Natural killer cell (primary cell): ENCODE data around the gene ZNF79. TPM values are rescaled to one million over a fixed set of nuclear protein-coding genes. Genes with fewer than 3 reads are reported as not detected.

Experiments
- ATAC-seq, 3 donors: fragments of 150-1000 bp in 2 of 3; fragments of 200-7000 bp in 1 of 3; cut with Tn5 transposase; 1 replicate in 1 of 3; 2 replicates in 2 of 3; pipeline ENCODE4 v1.10.0; 2021; ENCODE audit warnings: mild to moderate bottlenecking in 2 of 3, moderate library complexity in 2 of 3
- DNase-seq, 2 donors: peaks; one replicate each; pipeline versions ENCODE4 v3.0.0 to v3.0.0-alpha.2; 2013 to 2021; ENCODE audit warnings: mixed read lengths in 1 of 2
- H3K27ac ChIP-seq: one replicate; pipeline ENCODE4 v1.5.1; 2013; ENCODE audit warnings: mild to moderate bottlenecking, low read length
- H3K27me3 ChIP-seq: one replicate; pipeline ENCODE4 v1.6.1; 2013; ENCODE audit warnings: low read length; ENCODE audit not compliant: control insufficient read depth, insufficient read depth
- H3K36me3 ChIP-seq: one replicate; pipeline ENCODE4 v1.6.1; 2013; ENCODE audit warnings: low read length; ENCODE audit not compliant: control insufficient read depth, insufficient read depth
- H3K4me1 ChIP-seq: one replicate; pipeline ENCODE4 v1.6.1; 2013; ENCODE audit warnings: low read length; ENCODE audit not compliant: control insufficient read depth, insufficient read depth
- H3K4me3 ChIP-seq: one replicate; pipeline ENCODE4 v1.5.1; 2013; ENCODE audit warnings: low read length
- H3K9me3 ChIP-seq: one replicate; pipeline ENCODE4 v1.6.1; 2013; ENCODE audit warnings: low read length; ENCODE audit not compliant: control insufficient read depth, insufficient read depth
- H3K27ac Mint-ChIP-seq, 2 donors: one replicate each; pipeline ENCODE4 v1.8.0; 2022; ENCODE audit warnings: mild to moderate bottlenecking in 2 of 2, mixed read lengths in 2 of 2, moderate library complexity in 1 of 2
- H3K27me3 Mint-ChIP-seq, 2 donors: one replicate each; pipeline ENCODE4 v1.8.0; 2022; ENCODE audit warnings: low read depth in 2 of 2, mixed read lengths in 2 of 2
- H3K36me3 Mint-ChIP-seq: one replicate; pipeline ENCODE4 v1.8.0; 2022; ENCODE audit warnings: mixed read lengths
- H3K4me1 Mint-ChIP-seq, 2 donors: one replicate each; pipeline ENCODE4 v1.8.0; 2022; ENCODE audit warnings: mixed read lengths in 2 of 2
- H3K4me3 Mint-ChIP-seq: one replicate; pipeline ENCODE4 v1.8.0; 2022; ENCODE audit warnings: mild to moderate bottlenecking, moderate library complexity, mixed read lengths
- H3K9me3 Mint-ChIP-seq, 2 donors: one replicate each; pipeline ENCODE4 v1.8.0; 2022; ENCODE audit warnings: mixed read lengths in 2 of 2
- CTCF ChIP-seq: fragments of 200-600 bp; IDR thresholded peaks from one replicate; pipeline ENCODE4 v1.8.0; 2022; ENCODE audit warnings: antibody characterized with exemption
- WGBS: methylation state at CpG from one replicate; pipeline ENCODE4 v1.1.7; 2013; ENCODE audit warnings: missing lambda C conversion rate; ENCODE audit not compliant: insufficient coverage; 5-methylcytosine and 5-hydroxymethylcytosine counted together
- intact Hi-C: fragments of 100-400 bp; cut with micrococcal nuclease; formaldehyde crosslinking; loops from one replicate; pipeline ENCODE4 v1.14.2; 2022
- total RNA-seq, 4 donors: library from RNA; stranded (reverse); fragments of 120-200 nt in 1 of 4; gene quantifications; one replicate each; pipeline versions ENCODE4 v1.2.3 to v1.2.4, GENCODE V29; 2013 to 2022

ZNF79 gene
- total RNA-seq, 3 donors from 2014 or later (not counting 1 experiment from before 2014, with no cell fraction given), result 13.8 to 16.1 (median 14.2) TPM

DNA sequence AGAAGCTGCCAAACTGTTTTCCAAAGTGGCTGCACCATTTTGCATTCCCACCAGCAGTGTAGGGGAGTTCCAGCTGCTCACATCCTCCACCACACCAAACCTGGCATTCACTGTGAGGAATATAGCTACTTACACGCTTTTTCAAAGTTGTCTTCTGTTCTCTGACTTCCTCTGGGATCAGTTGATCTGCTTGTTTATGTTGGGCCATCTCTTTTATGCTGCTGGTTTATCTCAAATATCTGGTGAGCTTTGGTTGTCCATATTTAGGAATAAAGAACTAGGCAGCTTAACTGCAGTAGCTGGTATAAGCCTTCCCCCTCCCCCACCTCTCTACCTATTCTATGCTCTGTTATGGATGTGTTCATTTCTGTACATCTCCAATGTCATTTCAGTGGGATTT, 8.5 kb upstream of the ZNF79 start:
- no peaks in the 10 kb centered on the region for H3K9me3 Mint-ChIP-seq
- DNase-seq (no peak), ATAC-seq (no peak)
- H3K27ac ChIP-seq, result no peak overlapping the region
- H3K4me3 ChIP-seq, result no peak overlapping the region
- intact Hi-C loops, result no loop called here
- no peaks in the 10 kb centered on the region for H3K9me3 ChIP-seq
- H3K4me1 ChIP-seq, result peaks cover 11% of the 10 kb centered on the region
- no peak for TF ChIP-seq CTCF
- WGBS, result 88% methylated on average over 1 of the region's 1 CpG
- peaks cover 0 to 3% of the 10 kb centered on the region in 2 donors for H3K27me3 Mint-ChIP-seq
- peaks cover 4 to 18% of the 10 kb centered on the region in 2 donors for H3K4me1 Mint-ChIP-seq
- H3K4me3 Mint-ChIP-seq, result no peak overlapping the region
- no peaks in the 10 kb centered on the region for H3K27me3 ChIP-seq
- H3K36me3 ChIP-seq, result no peaks in the 10 kb centered on the region
- H3K27ac Mint-ChIP-seq, result no peak overlapping the region
- no peaks in the 10 kb centered on the region for H3K36me3 Mint-ChIP-seq

DNA sequence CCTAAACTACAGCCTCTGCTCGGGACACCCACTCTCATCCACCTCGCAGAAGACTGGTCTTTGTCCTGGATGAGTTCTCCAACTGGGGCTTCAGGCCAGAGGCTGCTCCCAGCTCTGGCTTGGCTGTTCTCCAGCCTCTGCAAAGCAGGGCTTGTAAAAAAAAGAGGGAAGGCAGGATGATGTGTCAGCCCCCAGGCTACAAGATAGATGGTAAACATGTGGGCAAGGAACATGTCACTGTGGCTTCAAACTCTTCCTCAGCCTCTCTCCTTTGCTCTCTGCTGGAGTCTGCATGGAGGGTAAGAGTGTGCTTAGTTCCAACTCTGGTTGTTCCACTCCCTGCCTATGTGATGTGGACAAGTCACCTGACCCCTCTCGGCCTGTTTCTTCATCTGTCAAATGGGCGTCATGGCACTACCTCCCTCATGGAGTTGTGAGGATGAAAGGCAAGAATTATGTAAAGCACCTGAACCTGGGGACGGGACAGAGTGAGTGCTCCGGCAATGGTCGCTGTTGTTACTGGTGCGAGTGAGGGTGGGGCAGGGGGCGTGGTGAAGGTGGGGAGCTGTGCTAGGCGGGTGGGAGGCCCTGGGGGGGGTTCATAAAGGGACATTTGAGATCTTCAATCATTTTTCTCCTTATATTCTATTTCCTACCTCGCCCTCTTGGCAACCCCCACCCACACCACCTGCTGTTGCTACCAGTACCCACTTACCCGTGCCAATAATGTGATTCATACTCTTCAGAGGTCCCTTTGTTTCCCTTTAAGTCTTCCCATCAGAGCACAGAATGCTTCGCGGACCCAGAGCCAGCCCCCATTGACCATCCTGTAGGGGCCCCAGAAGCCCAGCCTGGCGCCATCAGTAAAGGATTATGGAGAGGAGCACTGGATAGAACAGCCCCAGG, 6.8 kb upstream of the ZNF79 start:
- 95% methylated on average over 14 of the region's 15 CpGs for WGBS
- intact Hi-C loops, result no loop called here
- Histone ChIP-seq H3K27me3 (no peaks in the 10 kb centered on the region), H3K36me3 (no peaks in the 10 kb centered on the region), H3K4me3 (no peak overlapping the region), H3K4me1 (peaks cover 13% of the 10 kb centered on the region), H3K27ac (no peak overlapping the region), H3K9me3 (no peaks in the 10 kb centered on the region)
- H3K36me3 Mint-ChIP-seq, result no peaks in the 10 kb centered on the region
- no peak for TF ChIP-seq CTCF
- no peak for DNase-seq
- H3K27me3 Mint-ChIP-seq, result peaks cover 0 to 3% of the 10 kb centered on the region in 2 donors
- H3K4me3 Mint-ChIP-seq, result no peak overlapping the region
- H3K27ac Mint-ChIP-seq, result peak overlapping the region in 1 of 2 donors; percentile 16
- H3K9me3 Mint-ChIP-seq, result no peaks in the 10 kb centered on the region
- H3K4me1 Mint-ChIP-seq, result peaks cover 4 to 20% of the 10 kb centered on the region in 2 donors
- ATAC-seq, result no peak

DNA sequence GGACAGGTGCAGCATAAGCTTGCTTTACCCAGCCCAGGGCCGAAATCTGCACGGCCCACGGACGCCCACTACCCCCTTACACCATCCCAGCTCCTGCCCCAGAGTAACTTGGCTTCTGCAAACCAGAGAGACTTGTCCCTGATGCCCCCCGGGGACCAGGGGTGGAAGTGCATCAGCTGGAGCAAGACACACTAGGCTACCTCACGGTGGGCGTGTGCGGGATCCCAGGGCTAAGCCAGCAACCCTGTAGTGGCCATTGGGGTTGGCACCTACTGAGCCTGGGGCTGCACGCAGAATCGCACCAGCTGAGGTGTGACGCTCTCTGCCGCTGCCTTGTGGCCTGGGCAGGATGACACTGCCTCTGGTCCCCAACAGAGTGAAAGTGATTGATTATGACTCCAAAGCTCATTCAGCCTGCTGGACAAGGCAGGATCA, 6.1 kb upstream of the ZNF79 start:
- no peaks in the 10 kb centered on the region for H3K9me3 Mint-ChIP-seq
- Histone ChIP-seq H3K9me3 (no peaks in the 10 kb centered on the region), H3K4me3 (no peak overlapping the region), H3K27me3 (no peaks in the 10 kb centered on the region), H3K4me1 (peaks cover 19% of the 10 kb centered on the region), H3K27ac (no peak overlapping the region), H3K36me3 (no peaks in the 10 kb centered on the region)
- peaks cover 10 to 26% of the 10 kb centered on the region in 2 donors for H3K4me1 Mint-ChIP-seq
- peak; percentile 82 to 95 (median 91) for ATAC-seq
- 48% methylated on average over 12 of the region's 12 CpGs for WGBS
- DNase-seq, result peak; percentile 43 to 68
- intact Hi-C loops, result no loop called here
- H3K27me3 Mint-ChIP-seq, result peaks cover 0 to 3% of the 10 kb centered on the region in 2 donors
- peak; percentile 27 for TF ChIP-seq CTCF
- H3K4me3 Mint-ChIP-seq, result no peak overlapping the region
- peak overlapping the region in 1 of 2 donors; percentile 16 for H3K27ac Mint-ChIP-seq
- H3K36me3 Mint-ChIP-seq, result no peaks in the 10 kb centered on the region
